22Rv1 (cell line): ENCODE measurements around the gene SERPINA5.

Source experiments
- ZFX ChIP-seq: fragments of 450-650 bp; IDR thresholded peaks from 2 replicates; pipeline ENCODE4 v1.6.1; 2017; ENCODE audit warnings: antibody characterized with exemption, borderline replicate concordance
- TF ChIP-seq, protein P1 (sequence below): fragments of 450-650 bp; IDR thresholded peaks from 2 replicates; pipeline ENCODE4 v1.5.1; 2017; ENCODE audit warnings: mild to moderate bottlenecking

DNA sequence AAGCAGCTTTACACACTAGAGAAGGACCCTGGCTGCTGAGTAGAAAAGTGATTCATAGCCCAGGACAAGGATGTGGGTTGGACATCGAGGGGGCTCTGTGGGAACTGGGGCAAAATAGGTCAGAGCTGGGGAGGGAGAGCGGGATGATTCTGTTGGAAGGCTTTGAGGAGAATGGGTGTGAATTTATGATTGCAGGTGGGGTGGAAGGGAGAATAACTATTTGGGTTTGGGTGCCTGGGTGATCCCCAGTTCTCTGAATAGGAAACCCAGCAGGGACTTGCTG, 44.1 kb downstream of the SERPINA5 start:
- TF ChIP-seq, protein P1, sequence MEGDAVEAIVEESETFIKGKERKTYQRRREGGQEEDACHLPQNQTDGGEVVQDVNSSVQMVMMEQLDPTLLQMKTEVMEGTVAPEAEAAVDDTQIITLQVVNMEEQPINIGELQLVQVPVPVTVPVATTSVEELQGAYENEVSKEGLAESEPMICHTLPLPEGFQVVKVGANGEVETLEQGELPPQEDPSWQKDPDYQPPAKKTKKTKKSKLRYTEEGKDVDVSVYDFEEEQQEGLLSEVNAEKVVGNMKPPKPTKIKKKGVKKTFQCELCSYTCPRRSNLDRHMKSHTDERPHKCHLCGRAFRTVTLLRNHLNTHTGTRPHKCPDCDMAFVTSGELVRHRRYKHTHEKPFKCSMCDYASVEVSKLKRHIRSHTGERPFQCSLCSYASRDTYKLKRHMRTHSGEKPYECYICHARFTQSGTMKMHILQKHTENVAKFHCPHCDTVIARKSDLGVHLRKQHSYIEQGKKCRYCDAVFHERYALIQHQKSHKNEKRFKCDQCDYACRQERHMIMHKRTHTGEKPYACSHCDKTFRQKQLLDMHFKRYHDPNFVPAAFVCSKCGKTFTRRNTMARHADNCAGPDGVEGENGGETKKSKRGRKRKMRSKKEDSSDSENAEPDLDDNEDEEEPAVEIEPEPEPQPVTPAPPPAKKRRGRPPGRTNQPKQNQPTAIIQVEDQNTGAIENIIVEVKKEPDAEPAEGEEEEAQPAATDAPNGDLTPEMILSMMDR: no peak
- no peak for TF ChIP-seq ZFX
